Naive thymus-derived CD4-positive, alpha-beta T cell (primary cell): ENCODE data around the gene CSF3R. TPM values are rescaled to one million over a fixed set of nuclear protein-coding genes. Genes with fewer than 3 reads are reported as not detected.

ENCODE experiments used
- ATAC-seq: fragments of 150-1000 bp; cut with Tn5 transposase; 2 replicates; pipeline ENCODE4 v1.10.0; 2021; ENCODE audit warnings: mild to moderate bottlenecking, moderate library complexity
- CTCF ChIA-PET: fragments of 350-600 bp; sonication (Branson Sonifier 250); formaldehyde crosslinking; loops from one replicate; lab custom pipeline; 2021; ENCODE audit warnings: antibody characterized with exemption; lab: Charles Lee
- POLR2A ChIA-PET: fragments of 350-600 bp; sonication (Branson Sonifier 250); formaldehyde crosslinking; loops from one replicate; lab custom pipeline; 2021; ENCODE audit warnings: antibody characterized with exemption, inconsistent platforms; lab: Charles Lee
- DNase-seq, 9 donors: peaks; one replicate each; pipeline versions ENCODE4 v3.0.0 to v3.0.0-alpha.2; 2020 to 2022; ENCODE audit warnings: mixed read lengths in 1 of 9
- H3K27ac ChIP-seq: one replicate; pipeline ENCODE4 v1.7.0; 2013; ENCODE audit warnings: mild to moderate bottlenecking, low read depth, low read length, moderate library complexity
- H3K27me3 ChIP-seq, 2 donors: one replicate each; pipeline ENCODE4 v1.7.0; 2013; ENCODE audit warnings: low read length in 2 of 2, mild to moderate bottlenecking in 2 of 2, moderate library complexity in 2 of 2; ENCODE audit not compliant: control insufficient read depth in 2 of 2, insufficient read depth in 2 of 2
- H3K36me3 ChIP-seq, 3 experiments: 1 replicate in 2 of 3; 2 replicates in 1 of 3; pipeline ENCODE4 v1.7.0; 2013; ENCODE audit warnings: low read length in 3 of 3, mild to moderate bottlenecking in 3 of 3, moderate library complexity in 1 of 3; ENCODE audit not compliant: insufficient read depth in 3 of 3, control insufficient read depth in 2 of 3
- H3K4me1 ChIP-seq, 2 donors: one replicate each; pipeline ENCODE4 v1.7.0; 2013; ENCODE audit warnings: low read length in 2 of 2, mild to moderate bottlenecking in 2 of 2, moderate library complexity in 1 of 2; ENCODE audit not compliant: control insufficient read depth in 2 of 2, insufficient read depth in 2 of 2
- H3K4me3 ChIP-seq: 2 replicates; pipeline ENCODE4 v1.7.0; 2013; ENCODE audit warnings: mild to moderate bottlenecking, low read length
- H3K9me3 ChIP-seq, 3 experiments: 1 replicate in 2 of 3; 2 replicates in 1 of 3; pipeline ENCODE4 v1.7.0; 2013; ENCODE audit warnings: low read length in 3 of 3; ENCODE audit not compliant: control insufficient read depth in 2 of 3
- H3K27ac Mint-ChIP-seq, 9 donors: one replicate each; pipeline ENCODE4 v1.8.0; 2020 to 2022; ENCODE audit warnings: mixed read lengths in 9 of 9, mild to moderate bottlenecking in 8 of 9, moderate library complexity in 5 of 9, inconsistent platforms in 2 of 9
- H3K27me3 Mint-ChIP-seq, 5 donors: one replicate each; pipeline ENCODE4 v1.8.0; 2021 to 2022; ENCODE audit warnings: mixed read lengths in 5 of 5, mild to moderate bottlenecking in 1 of 5
- H3K36me3 Mint-ChIP-seq, 5 donors: one replicate each; pipeline ENCODE4 v1.8.0; 2020 to 2022; ENCODE audit warnings: mixed read lengths in 5 of 5, mild to moderate bottlenecking in 3 of 5, inconsistent platforms in 1 of 5
- H3K4me1 Mint-ChIP-seq, 7 donors: one replicate each; pipeline ENCODE4 v1.8.0; 2020 to 2022; ENCODE audit warnings: mixed read lengths in 7 of 7, mild to moderate bottlenecking in 3 of 7, inconsistent platforms in 1 of 7
- H3K4me3 Mint-ChIP-seq, 10 donors: one replicate each; pipeline ENCODE4 v1.8.0; 2020 to 2022; ENCODE audit warnings: mild to moderate bottlenecking in 10 of 10, mixed read lengths in 10 of 10, moderate library complexity in 6 of 10, inconsistent platforms in 2 of 10
- H3K9me3 Mint-ChIP-seq, 11 donors: one replicate each; pipeline ENCODE4 v1.8.0; 2020 to 2022; ENCODE audit warnings: mixed read lengths in 11 of 11, mild to moderate bottlenecking in 4 of 11, inconsistent platforms in 1 of 11, moderate library complexity in 1 of 11
- intact Hi-C, 2 donors: fragments of 100-400 bp; cut with micrococcal nuclease; formaldehyde crosslinking; loops; one replicate each; pipeline ENCODE4 v1.15.1; 2023
- polyA plus RNA-seq, 2 donors: library from polyadenylated mRNA; unstranded; fragments of 300-500 nt; fragmentation: Illumina TruSeq; gene quantifications; one replicate each; pipeline ENCODE4 v1.2.3, GENCODE V29; 2021
- total RNA-seq, 6 experiments: library from RNA in 5 of 6; stranded (reverse) in 5 of 6; gene quantifications; 1 replicate in 5 of 6; 2 replicates in 1 of 6; pipeline ENCODE4 v1.2.3 and lab custom pipeline; 2021 to 2026

The CSF3R gene
- total RNA-seq (100 to 1,000 TPM in 1 of 5 experiments, 10 to 100 TPM in 1, 1 to 10 TPM in 2, under 1 TPM in 1; 0.80 to 182 (median 1.3) TPM), polyA plus RNA-seq (under 1 TPM; 0.14 to 0.21 TPM), total RNA-seq (lab: John Stamatoyannopoulos, UW) (0.67 reads per million)

- peaks cover 0 to 4% of the 10 kb centered on the region in 2 donors for H3K4me1 ChIP-seq
- ChIA-PET POLR2A (no interaction called here), CTCF (interaction anchor here (1.5 kb wide), 1 partner anchor 34 kb away, joined by 3 read pairs; no protein-coding TSS in a partner anchor)
- H3K36me3 ChIP-seq = no peaks in the 10 kb centered on the region
- Mint-ChIP-seq H3K4me3 (peak within 1 kb of the TSS; percentile 67 to 86 (median 80)), H3K27me3 (peaks cover 0 to 9% (median 0%) of the 10 kb centered on the region in 5 donors), H3K27ac (peak within 1 kb of the TSS in 8 of 9 donors; percentile 66 to 97 (median 77)), H3K4me1 (peaks cover 10 to 17% (median 14%) of the 10 kb centered on the region in 7 donors), H3K36me3 (no peaks in the 10 kb centered on the region), H3K9me3 (peaks cover 0 to 1% (median 0%) of the 10 kb centered on the region in 11 donors)
- H3K27ac ChIP-seq = no peak within 1 kb of the TSS
- H3K9me3 ChIP-seq = no peaks in the 10 kb centered on the region
- no peaks in the 10 kb centered on the region for H3K27me3 ChIP-seq
- intact Hi-C loops = no loop called here
- ATAC-seq (peak; percentile 46), DNase-seq (no peak)
- H3K4me3 ChIP-seq = no peak within 1 kb of the TSS
These were observed at the start of gene CSF3R for GRCh38 chr1:36482724-36483388. Gene CSF3R, minus strand, starts transcription at chr1:36482913. Its CDS starts 3,417 bp downstream, at chr1:36479496.

- no peaks in the 10 kb centered on the region for H3K4me1 ChIP-seq
- H3K4me3 ChIP-seq = no peak overlapping the region
- no peaks in the 10 kb centered on the region for H3K27me3 ChIP-seq
- no peak overlapping the region for H3K27ac ChIP-seq
- H3K36me3 ChIP-seq = no peaks in the 10 kb centered on the region
- peaks cover 0 to 22% (median 5%) of the 10 kb centered on the region in 5 donors for H3K27me3 Mint-ChIP-seq
- H3K9me3 ChIP-seq = peaks cover 0 to 3% (median 0%) of the 10 kb centered on the region in 3 experiments
- H3K4me3 Mint-ChIP-seq = no peak overlapping the region
- ChIA-PET CTCF (no interaction called here), POLR2A (no interaction called here)
- intact Hi-C loops = no loop called here
- peaks cover 0 to 12% (median 1%) of the 10 kb centered on the region in 11 donors for H3K9me3 Mint-ChIP-seq
- ATAC-seq = no peak
- DNase-seq = no peak
- no peak overlapping the region for H3K27ac Mint-ChIP-seq
- H3K36me3 Mint-ChIP-seq = no peaks in the 10 kb centered on the region
- H3K4me1 Mint-ChIP-seq = no peaks in the 10 kb centered on the region
These were observed 49.1 kb upstream of the CSF3R start for GRCh38 chr1:36531833-36532232.

- intact Hi-C loops = no loop called here
- H3K4me3 ChIP-seq = no peak overlapping the region
- CTCF ChIA-PET = no interaction called here
These were observed 48.1 kb upstream of the CSF3R start for GRCh38 chr1:36530791-36531190.

GRCh38 chr1:36530261-36530660, 47.5 kb upstream of the CSF3R start:
- no peaks in the 10 kb centered on the region for H3K4me1 Mint-ChIP-seq
- no peak overlapping the region for H3K4me3 Mint-ChIP-seq
- Histone ChIP-seq H3K4me1 (no peaks in the 10 kb centered on the region), H3K27me3 (no peaks in the 10 kb centered on the region), H3K27ac (no peak overlapping the region), H3K9me3 (peaks cover 0 to 3% (median 0%) of the 10 kb centered on the region in 3 experiments), H3K4me3 (no peak overlapping the region), H3K36me3 (no peaks in the 10 kb centered on the region)
- intact Hi-C loops = no loop called here
- CTCF ChIA-PET = no interaction called here
- no peak overlapping the region for H3K27ac Mint-ChIP-seq
- H3K27me3 Mint-ChIP-seq = peaks cover 0 to 13% (median 5%) of the 10 kb centered on the region in 5 donors
- H3K9me3 Mint-ChIP-seq = peaks cover 0 to 12% (median 1%) of the 10 kb centered on the region in 11 donors
- DNase-seq = no peak
- POLR2A ChIA-PET = no interaction called here
- no peak for ATAC-seq
- H3K36me3 Mint-ChIP-seq = no peaks in the 10 kb centered on the region

More at GRCh38 chr1:36530791-36531190, 48.1 kb upstream of the CSF3R start:
- Histone ChIP-seq H3K27ac (no peak overlapping the region), H3K4me1 (no peaks in the 10 kb centered on the region), H3K36me3 (no peaks in the 10 kb centered on the region), H3K9me3 (peaks cover 0 to 3% (median 0%) of the 10 kb centered on the region in 3 experiments), H3K27me3 (no peaks in the 10 kb centered on the region)
- Mint-ChIP-seq H3K4me1 (no peaks in the 10 kb centered on the region), H3K27me3 (peaks cover 0 to 15% (median 5%) of the 10 kb centered on the region in 5 donors), H3K27ac (no peak overlapping the region), H3K9me3 (peaks cover 0 to 12% (median 1%) of the 10 kb centered on the region in 11 donors), H3K36me3 (no peaks in the 10 kb centered on the region), H3K4me3 (no peak overlapping the region)
- ATAC-seq = no peak
- no peak for DNase-seq
- POLR2A ChIA-PET = no interaction called here

- intact Hi-C loops = no loop called here
These were observed 47.1 kb upstream of the CSF3R start for GRCh38 chr1:36529769-36530260.

GRCh38 chr1:36528361-36529349, 45.9 kb upstream of the CSF3R start:
- H3K27ac ChIP-seq = no peak overlapping the region
- no peak for DNase-seq
- no peaks in the 10 kb centered on the region for H3K4me1 ChIP-seq
- H3K9me3 Mint-ChIP-seq = peaks cover 0 to 12% (median 0%) of the 10 kb centered on the region in 11 donors
- H3K36me3 Mint-ChIP-seq = no peaks in the 10 kb centered on the region
- no peaks in the 10 kb centered on the region for H3K4me1 Mint-ChIP-seq
- H3K4me3 Mint-ChIP-seq = no peak overlapping the region
- no peaks in the 10 kb centered on the region for H3K36me3 ChIP-seq
- peaks cover 0 to 3% (median 0%) of the 10 kb centered on the region in 3 experiments for H3K9me3 ChIP-seq
- CTCF ChIA-PET = no interaction called here
- no peak overlapping the region for H3K27ac Mint-ChIP-seq
- no peaks in the 10 kb centered on the region for H3K27me3 ChIP-seq
- H3K4me3 ChIP-seq = no peak overlapping the region
- peaks cover 0 to 13% (median 4%) of the 10 kb centered on the region in 5 donors for H3K27me3 Mint-ChIP-seq
- ATAC-seq = no peak
- intact Hi-C loops = no loop called here
- POLR2A ChIA-PET = no interaction called here

More at GRCh38 chr1:36529769-36530260, 47.1 kb upstream of the CSF3R start:
- Histone ChIP-seq H3K9me3 (peaks cover 0 to 3% (median 0%) of the 10 kb centered on the region in 3 experiments), H3K4me1 (no peaks in the 10 kb centered on the region), H3K36me3 (no peaks in the 10 kb centered on the region), H3K4me3 (no peak overlapping the region), H3K27ac (no peak overlapping the region), H3K27me3 (no peaks in the 10 kb centered on the region)
- Mint-ChIP-seq H3K9me3 (peaks cover 0 to 12% (median 1%) of the 10 kb centered on the region in 11 donors), H3K36me3 (no peaks in the 10 kb centered on the region), H3K4me3 (no peak overlapping the region), H3K27me3 (peaks cover 0 to 13% (median 5%) of the 10 kb centered on the region in 5 donors), H3K4me1 (no peaks in the 10 kb centered on the region), H3K27ac (no peak overlapping the region)
- no peak for DNase-seq
- no peak for ATAC-seq
- CTCF ChIA-PET = no interaction called here
- POLR2A ChIA-PET = no interaction called here
